Effector memory CD8-positive, alpha-beta T cell (primary cell): ENCODE results near the gene TMEM52B.

ENCODE experiments used
- ATAC-seq: fragments of 150-1000 bp; cut with Tn5 transposase; replicated peaks from 2 replicates; pipeline ENCODE4 v1.10.0; 2021; ENCODE audit warnings: mild to moderate bottlenecking, moderate library complexity
- DNase-seq, 3 experiments: peaks; one replicate each; pipeline ENCODE4 v3.0.0; 2021
- H3K27ac Mint-ChIP-seq, 2 donors: one replicate each; pipeline ENCODE4 v1.8.0; 2022; ENCODE audit warnings: mild to moderate bottlenecking in 2 of 2, mixed read lengths in 2 of 2, moderate library complexity in 2 of 2
- H3K27me3 Mint-ChIP-seq, 2 donors: one replicate each; pipeline ENCODE4 v1.8.0; 2022; ENCODE audit warnings: mixed read lengths in 2 of 2
- H3K36me3 Mint-ChIP-seq: one replicate; pipeline ENCODE4 v1.8.0; 2022; ENCODE audit warnings: mild to moderate bottlenecking, moderate library complexity, mixed read lengths; ENCODE audit not compliant: insufficient read depth
- H3K4me1 Mint-ChIP-seq, 2 donors: one replicate each; pipeline ENCODE4 v1.8.0; 2022; ENCODE audit warnings: low read depth in 2 of 2, mixed read lengths in 2 of 2
- H3K4me3 Mint-ChIP-seq, 2 donors: one replicate each; pipeline ENCODE4 v1.8.0; 2022; ENCODE audit warnings: mild to moderate bottlenecking in 2 of 2, mixed read lengths in 2 of 2, moderate library complexity in 2 of 2
- H3K9me3 Mint-ChIP-seq, 2 donors: one replicate each; pipeline ENCODE4 v1.8.0; 2022; ENCODE audit warnings: mixed read lengths in 2 of 2
- total RNA-seq, 9 experiments: gene quantifications; one replicate each; lab custom pipeline; 2026; lab: John Stamatoyannopoulos, UW

Gene TMEM52B
- total RNA-seq: 0 reads per million in 9 experiments

- DNase-seq (no peak), ATAC-seq (no peak)
- H3K9me3 Mint-ChIP-seq: no peaks in the 10 kb centered on the region
- no peaks in the 10 kb centered on the region for H3K4me1 Mint-ChIP-seq
- H3K36me3 Mint-ChIP-seq: no peaks in the 10 kb centered on the region
- no peak within 1 kb of the TSS for H3K4me3 Mint-ChIP-seq
- no peak within 1 kb of the TSS for H3K27ac Mint-ChIP-seq
- peaks cover 39 to 65% of the 10 kb centered on the region in 2 donors for H3K27me3 Mint-ChIP-seq
Measured at GRCh38 chr12:10178821-10179220, at the start of gene TMEM52B. Gene TMEM52B, plus strand, starts transcription at chr12:10179032. Its CDS starts 543 bp downstream, at chr12:10179575.

GRCh38 chr12:10130042-10130441 lies 48.8 kb upstream of the TMEM52B start, which contains the start of gene CLEC7A:
Gene CLEC7A, minus strand, starts transcription at chr12:10130199. Its CDS starts 117 bp downstream, at chr12:10130082.
- Mint-ChIP-seq H3K9me3 (no peaks in the 10 kb centered on the region), H3K36me3 (no peaks in the 10 kb centered on the region), H3K4me1 (no peaks in the 10 kb centered on the region), H3K27me3 (peaks cover 20 to 46% of the 10 kb centered on the region in 2 donors), H3K4me3 (no peak within 1 kb of the TSS), H3K27ac (no peak within 1 kb of the TSS)
- ATAC-seq (no peak), DNase-seq (no peak)

GRCh38 chr12:10131111-10131690 lies 47.6 kb upstream of the TMEM52B start:
- Mint-ChIP-seq H3K4me1 (no peaks in the 10 kb centered on the region), H3K9me3 (no peaks in the 10 kb centered on the region), H3K4me3 (no peak overlapping the region), H3K36me3 (no peaks in the 10 kb centered on the region), H3K27me3 (peaks cover 24 to 44% of the 10 kb centered on the region in 2 donors), H3K27ac (no peak overlapping the region)
- ATAC-seq: no peak
- DNase-seq: no peak

- peaks cover 25 to 44% of the 10 kb centered on the region in 2 donors for H3K27me3 Mint-ChIP-seq
- H3K9me3 Mint-ChIP-seq: no peaks in the 10 kb centered on the region
- no peaks in the 10 kb centered on the region for H3K36me3 Mint-ChIP-seq
- no peak overlapping the region for H3K27ac Mint-ChIP-seq
- no peak for ATAC-seq
- no peak overlapping the region for H3K4me3 Mint-ChIP-seq
- no peak for DNase-seq
- H3K4me1 Mint-ChIP-seq: no peaks in the 10 kb centered on the region
Measured at GRCh38 chr12:10132850-10133370, 45.9 kb upstream of the TMEM52B start.

GRCh38 chr12:10135126-10135525 lies 43.7 kb upstream of the TMEM52B start:
- ATAC-seq: no peak
- Mint-ChIP-seq H3K36me3 (no peaks in the 10 kb centered on the region), H3K4me3 (no peak overlapping the region), H3K4me1 (no peaks in the 10 kb centered on the region), H3K27me3 (peaks cover 14 to 34% of the 10 kb centered on the region in 2 donors), H3K27ac (no peak overlapping the region), H3K9me3 (no peaks in the 10 kb centered on the region)
- DNase-seq: no peak

- no peaks in the 10 kb centered on the region for H3K9me3 Mint-ChIP-seq
- H3K4me3 Mint-ChIP-seq: no peak overlapping the region
- peaks cover 14 to 28% of the 10 kb centered on the region in 2 donors for H3K27me3 Mint-ChIP-seq
- ATAC-seq: no peak
- no peak overlapping the region for H3K27ac Mint-ChIP-seq
- no peaks in the 10 kb centered on the region for H3K4me1 Mint-ChIP-seq
- no peak for DNase-seq
- H3K36me3 Mint-ChIP-seq: peaks cover 3% of the 10 kb centered on the region
Measured at GRCh38 chr12:10136637-10137205, 42.1 kb upstream of the TMEM52B start.

GRCh38 chr12:10140001-10140400 lies 38.8 kb upstream of the TMEM52B start:
- Mint-ChIP-seq H3K9me3 (no peaks in the 10 kb centered on the region), H3K27ac (no peak overlapping the region), H3K4me1 (no peaks in the 10 kb centered on the region), H3K36me3 (peaks cover 3% of the 10 kb centered on the region), H3K4me3 (no peak overlapping the region), H3K27me3 (peaks cover 12 to 23% of the 10 kb centered on the region in 2 donors)
- ATAC-seq (peak; percentile 47), DNase-seq (peak; percentile 24 to 26 (median 26))

- Mint-ChIP-seq H3K4me1 (no peaks in the 10 kb centered on the region), H3K4me3 (no peak overlapping the region), H3K9me3 (no peaks in the 10 kb centered on the region), H3K36me3 (peaks cover 3% of the 10 kb centered on the region), H3K27ac (no peak overlapping the region), H3K27me3 (peaks cover 0 to 9% of the 10 kb centered on the region in 2 donors)
- ATAC-seq (no peak), DNase-seq (no peak)
Measured at GRCh38 chr12:10142976-10143589, 35.7 kb upstream of the TMEM52B start.

- no peak overlapping the region for H3K27ac Mint-ChIP-seq
- ATAC-seq: no peak
Measured at GRCh38 chr12:10147714-10148403, 31.0 kb upstream of the TMEM52B start.

GRCh38 chr12:10151621-10152020 lies 27.2 kb upstream of the TMEM52B start:
- Mint-ChIP-seq H3K36me3 (no peaks in the 10 kb centered on the region), H3K27me3 (no peaks in the 10 kb centered on the region), H3K4me3 (no peak overlapping the region), H3K4me1 (peaks cover 5 to 9% of the 10 kb centered on the region in 2 donors), H3K9me3 (no peaks in the 10 kb centered on the region), H3K27ac (no peak overlapping the region)
- no peak for ATAC-seq
- no peak for DNase-seq

More at GRCh38 chr12:10147714-10148403, 31.0 kb upstream of the TMEM52B start:
- DNase-seq: no peak
- no peaks in the 10 kb centered on the region for H3K9me3 Mint-ChIP-seq
- no peaks in the 10 kb centered on the region for H3K36me3 Mint-ChIP-seq
- H3K4me3 Mint-ChIP-seq: no peak overlapping the region
- peaks cover 0 to 9% of the 10 kb centered on the region in 2 donors for H3K27me3 Mint-ChIP-seq
- H3K4me1 Mint-ChIP-seq: no peaks in the 10 kb centered on the region

- ATAC-seq (peak; percentile 83), DNase-seq (peak; percentile 57 to 69 (median 63))
- H3K27ac Mint-ChIP-seq: peak overlapping the region; percentile 83
- H3K4me1 Mint-ChIP-seq: peaks cover 5 to 9% of the 10 kb centered on the region in 2 donors
- H3K27me3 Mint-ChIP-seq: no peaks in the 10 kb centered on the region
- H3K9me3 Mint-ChIP-seq: no peaks in the 10 kb centered on the region
- peak overlapping the region; percentile 88 to 92 for H3K4me3 Mint-ChIP-seq
- H3K36me3 Mint-ChIP-seq: no peaks in the 10 kb centered on the region
Measured at GRCh38 chr12:10153271-10154144, 25.3 kb upstream of the TMEM52B start.

GRCh38 chr12:10154145-10154496 lies 24.7 kb upstream of the TMEM52B start:
- Mint-ChIP-seq H3K9me3 (no peaks in the 10 kb centered on the region), H3K27ac (peak overlapping the region in 1 of 2 donors; percentile 83), H3K27me3 (no peaks in the 10 kb centered on the region), H3K36me3 (no peaks in the 10 kb centered on the region), H3K4me1 (peaks cover 5 to 9% of the 10 kb centered on the region in 2 donors), H3K4me3 (peak overlapping the region; percentile 88 to 92)
- ATAC-seq (peak; percentile 2), DNase-seq (no peak)
